ENCODE measurements around the gene ECD.

ECD gene

DNA sequence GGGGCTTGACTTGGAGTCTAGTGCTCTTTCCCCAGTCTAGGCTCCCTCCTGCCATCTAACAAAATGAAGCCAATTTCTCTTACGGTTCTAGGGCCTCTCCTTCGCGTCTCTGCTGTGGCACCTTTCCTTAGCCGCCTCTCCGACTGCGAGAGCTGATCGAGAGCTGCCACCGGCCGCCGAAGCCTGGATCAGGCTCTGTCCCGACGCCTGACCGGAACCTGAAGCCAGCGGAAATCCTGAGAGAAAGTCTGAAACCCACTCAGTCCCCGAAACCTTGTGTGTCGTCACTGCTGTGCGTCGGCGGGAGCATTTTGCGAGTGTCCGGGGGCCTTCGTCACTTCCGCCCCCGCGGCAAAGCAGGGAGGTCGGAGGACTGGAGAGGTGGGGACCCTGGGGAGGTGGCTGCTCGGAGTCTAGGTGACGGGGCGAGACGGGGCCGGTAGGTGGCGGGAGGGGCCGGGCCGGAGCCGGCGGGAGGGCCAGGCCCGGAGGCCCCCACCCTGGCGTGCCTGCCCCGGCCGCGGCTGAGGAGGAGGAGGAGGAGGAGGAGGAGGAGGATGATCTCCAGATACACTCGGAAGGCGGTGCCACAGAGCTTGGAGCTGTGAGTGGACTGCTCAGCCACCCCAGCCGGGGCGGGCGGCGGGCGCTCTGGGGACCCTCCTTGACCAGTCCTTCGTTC is at the start of gene ECD, which contains the start of gene FAM149B1:
Gene ECD (minus strand): TSS at position 226 of the 682 bp plus-strand sequence. CDS start 4,071 bp downstream, outside the sequence.
Gene FAM149B1 (plus strand): TSS at position 337 of the 682 bp plus-strand sequence. CDS start 221 bp downstream, at position 558.
- H3K4me3 ChIP-seq (ENCODE audit: control insufficient read depth, low read depth, low read length), result peak within 1 kb of the TSS; percentile 99
- peak; percentile 94 for DNase-seq (ENCODE audit: low read depth)
- no peak for TF ChIP-seq CTCF (conservative IDR thresholded peaks at IDR 0.05; ENCODE audit: control insufficient read depth, insufficient read depth, low read depth, low read length)

DNA sequence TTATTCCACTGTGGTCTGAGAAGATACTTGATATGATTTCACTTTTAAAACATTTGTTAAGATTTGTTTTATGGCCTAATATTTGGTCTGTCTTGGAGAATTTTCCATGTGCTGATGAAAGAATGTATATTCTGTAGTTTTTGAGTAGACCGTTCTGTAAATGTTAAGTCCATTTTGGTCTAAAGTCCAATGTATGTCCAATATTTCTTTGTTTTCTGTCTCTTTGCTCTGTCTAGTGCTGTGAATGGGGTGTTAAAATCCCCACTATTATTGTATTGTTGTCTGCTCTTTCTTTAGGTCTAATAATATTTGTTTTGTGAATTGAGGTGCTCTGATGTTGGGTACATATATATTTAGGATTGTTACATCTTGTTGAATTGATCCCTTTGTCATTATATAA is 47.9 kb upstream of the ECD start:
- TF ChIP-seq CTCF (conservative IDR thresholded peaks at IDR 0.05; ENCODE audit: control insufficient read depth, insufficient read depth, low read depth, low read length), result no peak
- no peak overlapping the region for H3K4me3 ChIP-seq (ENCODE audit: control insufficient read depth, low read depth, low read length)
- DNase-seq (ENCODE audit: low read depth), result no peak

- TF ChIP-seq CTCF (conservative IDR thresholded peaks at IDR 0.05; ENCODE audit: control insufficient read depth, insufficient read depth, low read depth, low read length), result no peak
- no peak for DNase-seq (ENCODE audit: low read depth)
- H3K4me3 ChIP-seq (ENCODE audit: control insufficient read depth, low read depth, low read length), result no peak overlapping the region
Observed at GRCh38 chr10:73211106-73211811, 43.5 kb upstream of the ECD start.

DNA sequence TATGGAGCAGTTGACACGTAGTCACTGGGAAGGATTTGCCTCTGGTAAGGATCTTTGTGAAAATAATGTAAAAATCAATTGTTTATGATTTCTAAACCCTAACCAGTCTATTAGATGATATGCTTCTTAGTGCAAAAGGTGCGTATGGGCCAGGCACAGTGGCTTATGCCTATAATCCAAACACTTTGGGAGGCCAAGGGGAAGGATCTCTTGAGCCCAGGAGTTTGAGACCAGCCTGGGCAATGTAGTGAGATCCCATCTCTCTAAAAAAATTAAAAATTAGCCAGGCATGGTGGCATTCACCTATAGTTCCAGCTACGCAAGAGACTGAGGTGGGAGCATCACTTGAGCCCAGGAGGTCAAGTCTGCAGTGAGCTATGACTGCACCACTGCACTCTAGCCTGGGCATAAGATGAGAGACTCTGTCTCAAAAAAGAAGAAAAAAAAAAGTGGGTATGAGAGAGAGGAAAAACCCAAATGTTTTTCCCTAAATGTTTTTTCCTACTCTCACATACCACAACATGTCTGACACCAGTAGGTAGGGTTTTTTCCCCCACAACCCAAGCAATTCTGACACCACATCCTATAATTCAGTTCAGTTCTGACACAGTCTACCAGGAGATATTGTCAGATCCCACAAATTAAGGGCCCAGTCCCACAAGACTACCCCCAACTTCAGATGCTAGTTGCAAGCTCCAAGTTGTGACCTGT is 42.7 kb upstream of the ECD start:
- DNase-seq (ENCODE audit: low read depth), result no peak
- no peak for TF ChIP-seq CTCF (conservative IDR thresholded peaks at IDR 0.05; ENCODE audit: control insufficient read depth, insufficient read depth, low read depth, low read length)
- H3K4me3 ChIP-seq (ENCODE audit: control insufficient read depth, low read depth, low read length), result no peak overlapping the region

GRCh38 chr10:73209705-73210104 is 41.9 kb upstream of the ECD start:
- TF ChIP-seq CTCF (conservative IDR thresholded peaks at IDR 0.05; ENCODE audit: control insufficient read depth, insufficient read depth, low read depth, low read length), result no peak
- DNase-seq (ENCODE audit: low read depth), result peak; percentile 17
- no peak overlapping the region for H3K4me3 ChIP-seq (ENCODE audit: control insufficient read depth, low read depth, low read length)

- peak; percentile 20 for DNase-seq (ENCODE audit: low read depth)
- TF ChIP-seq CTCF (conservative IDR thresholded peaks at IDR 0.05; ENCODE audit: control insufficient read depth, insufficient read depth, low read depth, low read length), result no peak
- H3K4me3 ChIP-seq (ENCODE audit: control insufficient read depth, low read depth, low read length), result no peak overlapping the region
Observed at GRCh38 chr10:73207883-73208282, 40.1 kb upstream of the ECD start.

Data from fibroblast of mammary gland (primary cell).